Liver (tissue), 3 donors: ENCODE results near the gene ARF1.

Source experiments
- EGR1 ChIP-seq, 2 donors: IDR thresholded peaks; 2 replicates each; pipeline ENCODE4 v1.6.1; 2016 to 2018; ENCODE audit warnings: antibody characterized with exemption in 2 of 2, low read depth in 2 of 2
- FOXA2 ChIP-seq: IDR thresholded peaks from 2 replicates; pipeline ENCODE4 v1.6.1; 2016; ENCODE audit warnings: antibody characterized with exemption
- HNF4G ChIP-seq: IDR thresholded peaks from 2 replicates; pipeline ENCODE4 v1.6.1; 2016; ENCODE audit warnings: antibody characterized with exemption
- JUND ChIP-seq, 2 donors: IDR thresholded peaks; 2 replicates each; pipeline ENCODE4 v1.6.1; 2016; ENCODE audit warnings: antibody characterized with exemption in 2 of 2
- REST ChIP-seq: IDR thresholded peaks from 2 replicates; pipeline ENCODE4 v1.6.1; 2016; ENCODE audit warnings: antibody characterized with exemption, mild to moderate bottlenecking
- RXRA ChIP-seq, 2 donors: IDR thresholded peaks; 2 replicates each; pipeline ENCODE4 v1.6.1; 2017 to 2018; ENCODE audit warnings: antibody characterized with exemption in 2 of 2, mild to moderate bottlenecking in 1 of 2
- TAF1 ChIP-seq: conservative IDR thresholded peaks from 2 replicates; pipeline ENCODE4 v1.6.1; 2016; ENCODE audit warnings: antibody characterized with exemption, mild to moderate bottlenecking
- YY1 ChIP-seq: IDR thresholded peaks from 2 replicates; pipeline ENCODE4 v1.6.1; 2016; ENCODE audit warnings: antibody characterized with exemption, mild to moderate bottlenecking
- TF ChIP-seq, protein P1 (sequence below): fragments of 150-350 bp; IDR thresholded peaks from 2 replicates; pipeline ENCODE4 v1.5.1; 2017; ENCODE audit warnings: improper control_type of control experiment, low read depth, low read length; ENCODE audit not compliant: missing input control
- TF ChIP-seq, protein P2 (sequence below): IDR thresholded peaks from 2 replicates; pipeline ENCODE4 v1.6.1; 2016; ENCODE audit warnings: antibody characterized with exemption
- donor health status: healthy.
- donor health status: healthy.

- TF ChIP-seq, protein P1, sequence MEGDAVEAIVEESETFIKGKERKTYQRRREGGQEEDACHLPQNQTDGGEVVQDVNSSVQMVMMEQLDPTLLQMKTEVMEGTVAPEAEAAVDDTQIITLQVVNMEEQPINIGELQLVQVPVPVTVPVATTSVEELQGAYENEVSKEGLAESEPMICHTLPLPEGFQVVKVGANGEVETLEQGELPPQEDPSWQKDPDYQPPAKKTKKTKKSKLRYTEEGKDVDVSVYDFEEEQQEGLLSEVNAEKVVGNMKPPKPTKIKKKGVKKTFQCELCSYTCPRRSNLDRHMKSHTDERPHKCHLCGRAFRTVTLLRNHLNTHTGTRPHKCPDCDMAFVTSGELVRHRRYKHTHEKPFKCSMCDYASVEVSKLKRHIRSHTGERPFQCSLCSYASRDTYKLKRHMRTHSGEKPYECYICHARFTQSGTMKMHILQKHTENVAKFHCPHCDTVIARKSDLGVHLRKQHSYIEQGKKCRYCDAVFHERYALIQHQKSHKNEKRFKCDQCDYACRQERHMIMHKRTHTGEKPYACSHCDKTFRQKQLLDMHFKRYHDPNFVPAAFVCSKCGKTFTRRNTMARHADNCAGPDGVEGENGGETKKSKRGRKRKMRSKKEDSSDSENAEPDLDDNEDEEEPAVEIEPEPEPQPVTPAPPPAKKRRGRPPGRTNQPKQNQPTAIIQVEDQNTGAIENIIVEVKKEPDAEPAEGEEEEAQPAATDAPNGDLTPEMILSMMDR = no peak
- no peak for TF ChIP-seq FOXA2
- no peak for TF ChIP-seq EGR1 (IDR thresholded peaks at IDR 0.05; ENCODE audit: low read depth in 2 of 2)
- TF ChIP-seq TAF1 = no peak
- TF ChIP-seq JUND (IDR thresholded peaks at IDR 0.05) = no peak
- TF ChIP-seq, protein P2, sequence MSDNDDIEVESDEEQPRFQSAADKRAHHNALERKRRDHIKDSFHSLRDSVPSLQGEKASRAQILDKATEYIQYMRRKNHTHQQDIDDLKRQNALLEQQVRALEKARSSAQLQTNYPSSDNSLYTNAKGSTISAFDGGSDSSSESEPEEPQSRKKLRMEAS = no peak
- no peak for TF ChIP-seq REST
- TF ChIP-seq YY1 = no peak
- no peak for TF ChIP-seq RXRA (IDR thresholded peaks at IDR 0.05)
- TF ChIP-seq HNF4G = no peak
Observed at GRCh38 chr1:228098323-228098931, 15.9 kb downstream of the ARF1 start.
